Measurements from ENCODE around the gene FARSA.

DNA sequence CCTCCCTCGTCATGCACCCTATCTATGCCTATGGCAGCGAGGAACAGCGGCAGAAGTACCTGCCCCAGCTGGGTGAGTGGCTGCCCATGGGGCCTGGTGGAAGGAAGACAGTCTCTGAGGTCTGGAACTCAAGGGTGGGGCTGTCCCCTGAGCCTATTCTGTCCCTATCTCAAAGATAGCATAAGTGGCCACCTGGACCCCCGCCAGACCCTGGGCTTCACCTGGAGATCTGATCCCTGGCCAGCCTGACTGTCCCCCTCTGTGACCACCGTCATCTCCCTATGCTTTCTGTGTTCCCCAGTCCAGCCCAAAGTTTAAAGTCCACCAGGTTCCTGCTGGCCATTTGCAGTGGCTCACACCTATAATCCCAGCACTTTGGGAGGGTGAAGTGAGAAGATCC lies 39.9 kb downstream of the FARSA start:
- TF ChIP-seq, protein P1, sequence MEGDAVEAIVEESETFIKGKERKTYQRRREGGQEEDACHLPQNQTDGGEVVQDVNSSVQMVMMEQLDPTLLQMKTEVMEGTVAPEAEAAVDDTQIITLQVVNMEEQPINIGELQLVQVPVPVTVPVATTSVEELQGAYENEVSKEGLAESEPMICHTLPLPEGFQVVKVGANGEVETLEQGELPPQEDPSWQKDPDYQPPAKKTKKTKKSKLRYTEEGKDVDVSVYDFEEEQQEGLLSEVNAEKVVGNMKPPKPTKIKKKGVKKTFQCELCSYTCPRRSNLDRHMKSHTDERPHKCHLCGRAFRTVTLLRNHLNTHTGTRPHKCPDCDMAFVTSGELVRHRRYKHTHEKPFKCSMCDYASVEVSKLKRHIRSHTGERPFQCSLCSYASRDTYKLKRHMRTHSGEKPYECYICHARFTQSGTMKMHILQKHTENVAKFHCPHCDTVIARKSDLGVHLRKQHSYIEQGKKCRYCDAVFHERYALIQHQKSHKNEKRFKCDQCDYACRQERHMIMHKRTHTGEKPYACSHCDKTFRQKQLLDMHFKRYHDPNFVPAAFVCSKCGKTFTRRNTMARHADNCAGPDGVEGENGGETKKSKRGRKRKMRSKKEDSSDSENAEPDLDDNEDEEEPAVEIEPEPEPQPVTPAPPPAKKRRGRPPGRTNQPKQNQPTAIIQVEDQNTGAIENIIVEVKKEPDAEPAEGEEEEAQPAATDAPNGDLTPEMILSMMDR (IDR thresholded peaks at IDR 0.05) = no peak
- no peak for TF ChIP-seq POLR2A (IDR thresholded peaks at IDR 0.05)
